Pons (tissue), 1 donor: Measurements from ENCODE around the gene OXSM.

Source experiments
- DNase-seq: peaks from one replicate; pipeline ENCODE4 v3.0.0-alpha.2; 2016; ENCODE audit warnings: low spot score

The OXSM gene

DNA sequence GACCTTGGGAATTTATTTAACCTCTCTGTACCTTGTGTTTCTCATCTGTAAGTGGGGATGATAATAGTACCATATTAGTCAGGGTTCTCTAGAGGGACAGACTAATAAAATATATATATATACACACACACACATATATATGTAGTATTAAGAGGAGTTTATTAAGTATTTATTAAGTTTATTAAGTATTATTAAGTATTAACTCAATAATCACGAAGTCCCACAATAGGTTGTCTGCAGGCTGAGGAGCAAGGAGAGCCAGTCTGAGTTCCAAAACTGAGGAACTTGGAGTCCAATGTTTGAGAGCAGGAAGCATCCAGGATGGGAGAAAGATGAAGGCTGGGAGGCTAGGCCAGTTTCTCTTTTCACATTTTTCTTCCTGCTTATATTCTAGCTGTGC, 14.8 kb downstream of the OXSM start:
- DNase-seq, result no peak

DNA sequence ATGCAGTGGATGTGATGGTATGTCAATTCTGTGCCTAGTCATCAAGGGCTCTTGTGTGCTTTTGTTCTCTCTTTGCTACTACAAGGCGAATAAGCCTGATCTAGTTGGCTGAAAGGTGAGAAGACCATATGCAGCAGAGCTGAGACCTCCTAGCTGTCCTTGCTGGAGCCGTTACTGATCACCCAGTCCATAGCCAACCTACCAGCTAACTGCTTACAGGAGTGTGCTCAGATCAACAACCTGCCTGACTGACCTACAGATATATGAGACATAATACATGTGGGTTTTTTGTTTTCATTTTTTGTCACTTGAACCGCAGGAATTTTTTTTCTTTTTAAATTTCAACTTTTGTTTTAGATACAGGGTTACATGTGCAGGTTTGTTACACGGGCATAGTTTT, 22.8 kb downstream of the OXSM start:
- DNase-seq, result no peak

DNA sequence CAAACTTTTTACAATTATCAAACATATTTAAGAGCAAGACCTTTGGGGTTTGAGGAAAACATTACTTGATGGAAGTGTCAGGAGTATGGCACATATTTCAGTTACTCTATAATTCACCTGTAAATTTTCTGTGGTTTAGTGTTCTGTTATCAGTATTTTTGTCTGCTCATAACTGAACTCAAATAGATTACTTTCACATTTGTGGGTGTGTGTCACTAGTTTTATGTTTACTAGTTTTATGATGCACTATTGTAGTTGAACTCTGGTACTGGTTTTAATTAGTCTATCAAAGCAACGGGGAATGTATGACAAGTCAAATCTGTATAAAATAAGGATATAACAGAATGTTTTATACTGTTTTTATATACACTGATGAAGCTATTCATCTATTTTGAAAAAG, 27.2 kb downstream of the OXSM start:
- no peak for DNase-seq

DNA sequence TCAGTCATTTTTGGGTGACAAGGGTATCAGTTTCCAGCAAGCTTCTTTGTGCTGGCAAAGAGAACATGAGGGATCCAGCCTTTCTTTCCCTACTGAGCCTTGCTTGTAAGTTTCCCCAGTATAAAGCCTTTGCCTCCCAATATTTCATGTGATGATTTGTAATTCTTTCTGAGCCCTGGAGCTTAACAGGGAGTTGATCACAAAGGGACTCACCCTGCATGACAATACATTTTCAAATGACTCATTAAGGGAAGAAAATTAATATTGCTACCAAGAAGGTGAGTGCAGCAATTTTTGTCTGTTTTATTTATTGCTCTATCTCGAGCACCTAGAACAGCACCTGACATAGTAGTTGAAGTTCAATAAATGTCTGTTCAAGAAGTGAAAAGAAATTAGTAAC, 27.7 kb downstream of the OXSM start:
- no peak for DNase-seq

DNA sequence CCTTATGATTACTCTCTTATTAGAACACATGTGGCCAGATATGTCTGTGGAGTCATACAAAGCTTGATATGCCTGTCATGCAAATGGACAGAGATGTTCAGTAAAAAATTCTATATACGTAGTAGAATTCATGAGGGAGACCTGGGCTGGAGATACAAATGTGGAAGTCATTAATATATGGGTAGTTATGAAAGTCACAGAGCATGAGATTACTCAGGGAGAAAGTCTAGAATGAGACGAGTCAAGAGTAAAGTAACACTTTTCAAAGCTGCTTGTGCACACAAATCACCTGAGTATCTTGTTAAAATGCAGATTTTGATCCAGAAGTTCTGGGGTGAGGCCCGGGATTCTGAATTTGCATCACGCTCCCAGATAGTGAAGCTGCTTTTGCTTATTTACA, 28.4 kb downstream of the OXSM start:
- DNase-seq, result no peak

DNA sequence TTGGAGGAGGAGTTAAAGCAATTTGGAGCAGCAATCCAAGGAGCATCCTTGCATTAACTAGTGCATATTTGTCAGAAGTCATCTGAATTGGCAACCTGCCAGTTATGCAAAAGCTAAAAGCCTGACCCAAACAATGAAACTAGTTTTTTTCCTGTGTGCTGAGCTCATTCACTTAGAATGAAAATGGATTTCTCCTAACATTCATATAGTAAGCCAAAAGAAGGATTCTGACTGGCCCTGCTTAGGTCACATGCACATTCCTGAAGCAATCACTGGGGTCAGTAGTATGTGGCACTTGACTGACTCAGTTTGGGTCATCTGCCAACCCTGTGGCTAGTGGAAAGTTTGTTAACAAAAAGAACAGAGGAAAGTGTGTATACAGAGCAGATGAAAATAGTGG, 30.5 kb downstream of the OXSM start:
- DNase-seq, result peak; percentile 32

DNA sequence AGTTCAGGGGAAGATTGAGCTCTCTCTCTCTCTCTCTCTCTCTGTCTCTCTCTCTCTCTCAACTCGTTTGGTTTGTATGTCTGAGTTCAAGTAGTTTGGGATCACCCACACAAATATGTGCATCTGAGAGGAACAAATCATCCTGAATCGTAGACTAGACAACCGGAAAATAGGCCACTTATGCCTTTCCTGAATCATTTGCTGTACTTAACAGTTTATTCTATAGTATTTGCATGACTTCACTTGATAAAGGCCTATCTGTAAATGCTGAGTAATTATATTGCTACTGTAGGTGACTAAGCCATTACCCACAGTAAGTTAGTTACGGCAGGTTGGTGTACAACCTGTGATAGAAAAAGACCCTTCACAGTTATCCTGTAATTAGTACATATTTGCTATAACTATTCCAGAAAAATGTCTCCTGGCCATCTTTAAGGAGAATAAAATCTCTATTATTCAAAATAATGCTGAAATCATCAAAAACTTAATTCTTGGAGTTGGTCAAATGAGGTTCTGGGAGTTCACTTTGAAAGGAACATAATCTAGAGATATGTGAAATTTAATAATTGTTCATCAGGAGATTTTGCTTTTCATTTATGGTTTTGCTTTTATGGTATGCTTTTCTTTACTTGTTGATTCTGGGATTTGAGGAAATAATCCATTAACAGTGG, 31.1 kb downstream of the OXSM start:
- no peak for DNase-seq

DNA sequence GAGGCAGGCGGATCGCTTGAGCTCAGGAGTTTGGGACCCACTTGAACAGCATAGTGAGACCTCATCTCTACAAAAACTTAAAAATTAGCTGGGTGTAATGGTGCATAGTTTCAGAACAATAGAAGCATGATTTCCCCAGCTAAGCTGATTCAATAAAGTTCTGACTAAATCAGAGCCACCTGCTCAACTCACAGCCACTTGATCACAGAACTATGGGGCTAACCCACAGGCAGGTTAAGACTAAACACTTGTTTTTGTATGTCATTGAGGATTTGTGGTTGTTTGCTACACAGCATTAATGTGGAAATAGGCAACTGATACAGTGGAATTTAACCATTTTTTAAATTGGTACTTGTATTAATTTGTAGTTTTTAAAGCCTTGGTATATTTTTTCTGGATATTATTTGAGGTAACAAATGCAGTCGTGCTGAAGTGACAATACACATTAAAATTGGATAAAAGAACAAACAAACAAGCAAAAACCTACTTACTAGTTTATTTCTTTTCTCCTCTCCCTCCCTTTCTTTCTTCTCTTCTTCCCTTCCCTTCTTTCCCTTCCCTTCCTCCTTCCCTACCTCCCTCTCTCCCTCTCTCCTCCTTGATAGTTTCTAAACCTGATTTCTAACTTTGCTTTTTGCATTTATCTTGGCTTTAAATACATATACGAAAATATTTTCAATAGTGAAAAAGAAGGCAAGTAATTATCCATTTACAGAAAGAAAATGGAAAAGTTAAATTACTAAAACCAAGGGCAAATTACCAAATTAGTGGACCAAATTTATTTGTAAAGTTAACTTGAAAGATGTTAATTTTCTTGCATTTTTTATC, 32.1 kb downstream of the OXSM start:
- no peak for DNase-seq

DNA sequence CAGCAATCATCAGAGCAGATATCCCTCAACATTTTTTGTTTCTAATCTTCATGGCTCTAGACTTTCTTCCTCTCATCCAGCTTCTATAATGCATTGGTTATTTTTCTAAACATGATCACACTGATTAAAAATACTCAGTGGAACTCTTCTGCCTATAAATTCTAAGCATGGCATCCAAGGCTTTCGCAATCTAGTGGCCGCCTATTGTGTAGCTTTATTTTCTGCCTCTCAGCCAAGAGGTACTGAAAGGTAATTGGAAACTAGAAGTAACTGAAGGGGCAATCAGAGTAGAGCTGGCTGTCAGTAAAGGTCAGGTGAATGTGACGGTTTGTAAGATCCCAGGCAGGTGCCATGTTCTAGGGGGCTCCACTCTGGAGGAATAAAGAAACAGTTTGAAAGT, 33.4 kb downstream of the OXSM start:
- no peak for DNase-seq

DNA sequence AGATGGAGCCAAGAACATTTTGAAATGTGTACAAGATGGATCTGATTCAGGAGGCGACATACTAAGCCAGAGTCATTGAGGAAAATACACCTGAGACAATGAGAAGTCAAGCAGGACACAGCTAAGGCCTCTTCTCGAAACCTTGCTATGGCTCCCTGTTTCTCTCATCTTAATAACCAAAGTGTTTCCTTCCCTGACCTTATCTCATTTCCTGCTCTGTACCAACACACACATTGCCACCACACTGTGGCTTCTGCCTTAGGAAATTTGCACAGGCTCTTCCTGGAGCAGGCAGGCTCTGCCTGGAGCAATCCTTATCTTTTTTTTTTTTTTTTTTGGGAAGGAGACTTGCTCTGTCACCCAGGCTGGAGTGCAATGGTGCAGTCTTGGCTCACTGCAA, 36.6 kb downstream of the OXSM start:
- DNase-seq, result no peak

DNA sequence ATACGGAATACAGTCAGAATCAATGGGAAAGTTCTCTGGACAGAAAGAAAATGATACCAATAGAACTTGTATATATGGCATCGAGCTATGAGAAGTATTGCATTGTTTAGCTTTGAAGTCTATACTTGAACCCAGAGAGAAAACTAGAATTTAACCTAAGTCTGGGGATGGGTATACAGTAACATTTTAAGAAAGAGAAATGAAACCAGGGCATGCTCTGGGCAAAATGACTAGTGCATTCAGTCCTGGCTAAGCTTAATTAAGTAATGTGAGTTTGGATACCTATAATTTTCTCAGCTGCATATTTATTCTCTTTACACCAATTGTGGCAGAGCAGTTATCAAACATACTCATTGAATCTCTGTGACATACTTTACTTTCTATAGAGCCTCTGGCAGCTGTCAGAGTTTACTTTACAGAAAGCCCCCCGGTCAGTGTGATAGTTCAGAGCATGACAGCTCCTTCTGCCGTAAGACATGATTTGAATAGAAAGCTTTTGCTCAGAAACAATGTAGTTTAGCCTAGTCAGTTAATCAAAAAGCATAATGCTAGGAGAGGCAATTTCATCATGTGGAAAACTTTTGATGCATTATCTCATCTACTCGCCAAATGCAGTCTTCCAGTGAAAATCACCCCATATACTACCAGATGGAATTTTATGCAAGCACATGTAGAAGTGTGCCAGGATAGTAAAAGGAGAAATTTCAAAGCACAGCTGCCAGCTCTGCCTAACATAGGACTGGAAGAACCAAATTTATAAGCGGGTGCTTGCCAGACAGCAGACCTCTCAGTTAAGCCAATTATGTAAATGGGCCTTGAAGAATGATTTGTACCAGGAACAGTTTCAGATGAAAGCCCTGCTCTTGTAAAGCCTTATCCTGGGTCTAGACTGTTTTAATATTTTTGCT, 40.7 kb downstream of the OXSM start:
- peak; percentile 24 for DNase-seq

DNA sequence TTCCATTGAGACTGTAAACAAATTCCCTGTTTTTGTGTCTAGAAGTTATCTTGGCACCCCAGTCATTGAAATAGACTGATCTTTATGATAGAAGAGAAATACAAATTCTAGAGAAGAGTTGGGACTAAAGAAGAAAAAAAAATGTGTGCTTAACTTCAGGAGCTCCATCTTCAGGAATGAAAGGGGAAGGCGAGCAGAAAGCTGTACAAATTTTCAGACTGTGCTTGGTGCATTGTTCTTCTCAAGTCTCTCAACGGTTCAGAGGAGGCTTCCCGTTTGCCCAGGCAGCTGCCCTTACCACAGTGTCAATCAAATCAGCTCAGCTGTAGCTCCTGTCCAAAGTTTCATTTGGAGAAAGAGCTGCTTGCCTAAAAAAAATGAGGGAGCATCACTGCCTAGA, 41.7 kb downstream of the OXSM start:
- no peak for DNase-seq

DNA sequence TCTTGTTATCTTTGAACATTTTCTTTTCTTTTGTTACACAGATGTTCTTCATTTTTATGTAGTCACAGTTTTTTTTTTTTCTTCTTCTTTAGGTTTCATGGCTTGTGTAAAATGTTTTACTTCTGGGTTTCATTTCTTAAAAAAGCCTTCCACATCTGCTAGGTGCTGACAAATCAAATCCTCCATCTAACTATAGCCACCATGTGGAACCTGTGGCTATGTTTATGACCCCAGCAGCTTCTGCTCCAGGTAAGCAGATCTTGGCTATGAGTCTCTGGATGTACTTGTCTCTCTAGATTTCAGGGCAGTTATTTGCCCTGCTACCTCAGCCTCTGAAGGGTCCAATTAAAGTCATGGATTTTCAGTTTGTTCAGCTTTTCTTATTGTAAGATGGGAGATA, 44.5 kb downstream of the OXSM start:
- DNase-seq, result no peak

DNA sequence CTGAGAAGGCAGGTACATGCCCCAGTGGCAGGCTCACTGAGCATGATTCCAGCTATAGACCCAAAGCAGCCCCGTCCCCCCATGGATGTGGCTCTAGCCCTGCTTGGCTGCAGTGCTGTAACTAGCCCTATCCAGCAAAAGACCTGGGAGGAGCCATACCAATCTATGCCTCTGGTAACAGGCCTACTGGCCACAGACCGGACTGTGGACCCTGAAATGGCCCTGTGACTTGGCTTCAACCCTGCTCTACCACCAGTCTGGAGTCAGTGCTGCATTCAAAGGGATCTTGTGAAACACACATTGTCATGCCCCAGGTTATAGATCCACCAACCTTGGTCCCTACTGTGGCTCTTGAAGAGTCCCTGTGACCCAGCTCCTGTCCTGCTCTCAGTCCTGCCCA, 46.7 kb downstream of the OXSM start:
- no peak for DNase-seq

DNA sequence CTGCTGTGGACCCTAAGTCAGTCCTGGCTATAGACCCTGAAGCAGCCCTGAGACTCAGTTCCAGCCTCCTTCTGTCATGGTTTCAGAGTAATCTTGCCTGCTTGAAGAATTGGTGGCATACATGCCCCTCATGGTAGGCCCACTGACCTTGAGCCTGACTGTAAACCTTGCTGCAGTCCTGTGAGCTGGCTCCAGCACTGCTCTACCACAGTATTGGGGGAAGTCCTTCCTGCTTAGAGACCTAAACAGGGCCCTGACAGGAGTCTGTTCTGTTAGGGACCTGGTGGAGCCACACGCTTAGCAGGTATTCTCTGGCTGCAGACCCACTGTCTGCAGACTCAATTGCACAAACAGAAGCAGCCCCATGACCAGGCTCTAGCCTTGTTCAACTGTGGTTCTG, 47.1 kb downstream of the OXSM start:
- no peak for DNase-seq

DNA sequence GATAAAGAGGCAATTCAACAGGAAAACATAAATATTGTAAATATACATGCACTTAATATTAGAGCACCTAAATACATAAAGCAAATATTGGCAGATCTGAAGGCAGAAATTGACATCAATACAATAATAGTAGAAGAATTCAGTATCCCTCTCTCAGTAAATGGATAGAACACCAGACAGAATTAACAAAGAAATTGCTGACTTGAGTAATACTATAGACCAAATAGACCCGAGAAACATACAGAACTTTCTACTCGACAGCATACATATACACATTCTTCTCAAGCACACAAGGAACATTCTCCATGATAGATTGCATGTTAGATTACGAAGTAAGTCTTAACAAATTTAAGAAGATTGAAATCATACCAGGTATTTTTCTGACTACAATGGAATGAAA, 50.2 kb downstream of the OXSM start:
- DNase-seq, result no peak

DNA sequence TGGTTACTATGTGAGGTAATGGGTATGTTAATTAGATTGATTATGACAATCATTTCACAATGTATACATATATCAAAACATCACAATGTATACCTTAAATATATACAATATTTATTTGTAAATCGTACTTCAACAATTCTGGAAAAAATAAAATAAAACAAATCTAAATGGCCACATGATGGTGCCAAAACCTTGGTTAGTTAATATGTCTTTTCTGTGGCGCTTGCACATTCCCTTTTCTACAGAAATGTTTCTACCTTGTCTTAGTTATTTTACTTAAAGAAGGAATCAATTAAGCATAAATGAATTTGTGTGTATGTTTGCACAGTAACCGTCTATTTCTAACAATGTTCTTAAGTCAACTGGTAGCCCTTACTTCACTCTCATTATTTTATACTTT, 53.4 kb downstream of the OXSM start:
- DNase-seq, result no peak
